COLO829 (cell line): ENCODE measurements around the gene GRHPR.
A peak's percentile ranks its signal among the peaks of the same experiment; 100 is the strongest.
"Not testable (repeated sequence)": the region's sequence is repeated elsewhere in the genome, so short reads cannot be mapped to it uniquely, and the experiment has no call there.

ENCODE experiments used
- DNase-seq: peaks from one replicate; pipeline ENCODE4 v3.0.0; 2012; ENCODE audit warnings: low spot score

Gene GRHPR

DNA sequence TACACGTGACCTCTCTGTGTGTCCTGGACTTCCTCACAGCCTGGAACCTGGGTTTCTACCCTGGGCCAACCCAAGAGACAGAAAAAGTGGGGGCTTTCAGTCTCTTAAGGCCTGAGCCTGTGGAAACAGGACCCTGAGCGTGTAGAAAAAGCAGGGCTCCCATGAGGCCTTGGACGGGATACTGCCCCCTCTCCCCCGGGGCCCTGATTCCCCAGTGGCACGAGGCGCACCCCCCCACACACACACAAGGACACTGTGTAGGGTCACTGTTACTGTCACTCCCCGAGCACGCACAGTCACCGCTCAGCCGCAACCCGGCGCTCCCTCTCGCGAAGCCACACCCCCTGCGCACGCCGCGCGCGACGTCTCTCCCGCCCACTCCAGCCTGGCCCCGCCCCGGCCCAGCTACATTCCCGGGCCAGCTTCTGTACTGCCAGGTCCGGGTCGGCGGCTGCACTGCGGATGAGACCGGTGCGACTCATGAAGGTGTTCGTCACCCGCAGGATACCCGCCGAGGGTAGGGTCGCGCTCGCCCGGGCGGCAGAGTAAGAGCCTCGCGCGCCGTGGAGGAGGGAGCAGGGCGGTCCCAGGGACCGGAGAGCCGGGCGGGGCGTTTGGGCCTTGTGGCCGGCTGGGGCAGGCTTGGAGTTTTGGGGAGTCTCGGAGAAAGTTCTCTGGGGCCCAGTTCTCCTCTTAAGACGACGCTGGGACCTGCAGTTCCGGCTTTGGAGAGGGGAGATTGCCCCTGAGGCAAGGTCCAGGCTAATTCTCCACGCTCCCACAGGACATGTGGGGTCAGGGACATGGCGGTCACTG, at the start of gene GRHPR:
Gene GRHPR, plus strand, starts transcription at position 408 of the 816 bp plus-strand sequence. Its CDS starts 55 bp downstream, at position 463.
- DNase-seq, result peak; percentile 81

DNA sequence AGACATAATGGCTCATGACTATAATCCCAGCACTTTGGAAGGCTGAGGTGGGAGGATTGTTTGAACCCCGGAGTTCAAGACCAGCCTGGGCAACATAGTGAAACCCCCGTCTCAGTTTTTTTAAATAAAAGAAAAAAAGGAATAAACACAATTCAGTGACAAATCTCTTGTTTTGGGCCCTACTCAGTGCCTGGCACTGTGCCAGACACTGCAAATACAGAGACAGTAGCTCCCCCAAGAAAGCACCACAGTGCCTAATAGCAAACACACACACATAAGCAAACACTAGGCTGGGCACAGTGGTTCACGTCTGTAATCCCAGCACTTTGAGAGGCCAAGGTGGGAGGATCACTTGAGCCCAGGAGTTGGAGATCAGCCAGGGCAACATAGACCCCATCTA, 49.7 kb upstream of the GRHPR start:
- no peak for DNase-seq

GRCh38 chr9:37373621-37374020, 48.9 kb upstream of the GRHPR start:
- DNase-seq, result no peak

- DNase-seq, result no peak
Measured at GRCh38 chr9:37374892-37375291, 47.6 kb upstream of the GRHPR start.

GRCh38 chr9:37377688-37378612, 44.5 kb upstream of the GRHPR start:
- no peak for DNase-seq

GRCh38 chr9:37378613-37379004, 43.9 kb upstream of the GRHPR start:
- no peak for DNase-seq

DNA sequence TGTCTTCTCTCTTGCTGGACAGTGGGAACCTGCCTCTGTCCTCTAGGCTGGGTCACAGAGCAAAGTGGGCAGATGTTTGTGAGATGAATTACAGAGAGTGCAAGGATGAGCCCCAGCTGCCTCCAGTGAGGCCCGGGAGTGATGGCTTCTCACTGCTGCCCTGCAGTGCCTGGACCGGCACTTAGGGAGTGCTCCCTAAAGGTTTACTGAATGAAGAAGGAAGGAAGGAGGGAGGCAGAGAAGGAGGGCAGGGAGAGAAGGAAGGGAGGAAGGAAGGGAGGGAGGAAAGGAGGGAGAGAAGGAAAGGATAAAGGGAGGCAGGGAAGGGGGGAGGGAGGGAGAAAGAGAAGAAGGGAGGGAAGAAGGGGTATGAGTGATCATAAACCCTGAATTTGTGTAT, 42.7 kb upstream of the GRHPR start:
- no peak for DNase-seq

- DNase-seq, result no peak
Measured at GRCh38 chr9:37380570-37380969, 41.9 kb upstream of the GRHPR start.

DNA sequence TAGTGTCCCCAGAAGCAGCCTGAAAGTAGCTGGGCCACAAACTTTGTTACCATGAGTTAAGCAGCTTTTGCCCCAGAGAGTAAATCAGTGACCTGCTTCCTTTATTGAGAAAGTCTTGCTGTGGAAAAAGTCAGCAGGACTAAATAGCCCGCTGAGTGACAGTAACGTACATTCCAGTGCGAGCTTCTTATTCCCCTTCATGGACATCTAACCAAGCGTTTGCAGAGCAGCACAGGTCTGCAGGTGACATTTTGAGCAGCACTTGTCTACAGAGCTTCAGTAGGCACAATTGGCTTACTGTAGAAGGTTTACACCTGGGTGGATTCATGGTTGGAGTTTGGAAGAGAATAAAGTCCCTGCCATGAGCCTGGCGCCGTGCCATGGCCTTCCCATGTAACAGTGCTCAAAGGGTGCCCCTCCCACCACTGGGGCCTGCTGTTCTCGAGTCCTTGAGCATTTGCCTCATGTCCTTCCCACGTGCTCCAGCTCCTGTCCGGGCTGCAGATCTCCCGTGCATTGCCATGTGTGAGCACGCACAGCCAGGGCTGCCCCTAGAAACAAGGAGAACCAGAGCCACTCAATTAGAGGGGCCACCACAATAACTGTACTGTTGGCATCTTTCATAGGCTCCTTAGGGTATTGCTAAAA, 41.3 kb upstream of the GRHPR start:
- no peak for DNase-seq

DNA sequence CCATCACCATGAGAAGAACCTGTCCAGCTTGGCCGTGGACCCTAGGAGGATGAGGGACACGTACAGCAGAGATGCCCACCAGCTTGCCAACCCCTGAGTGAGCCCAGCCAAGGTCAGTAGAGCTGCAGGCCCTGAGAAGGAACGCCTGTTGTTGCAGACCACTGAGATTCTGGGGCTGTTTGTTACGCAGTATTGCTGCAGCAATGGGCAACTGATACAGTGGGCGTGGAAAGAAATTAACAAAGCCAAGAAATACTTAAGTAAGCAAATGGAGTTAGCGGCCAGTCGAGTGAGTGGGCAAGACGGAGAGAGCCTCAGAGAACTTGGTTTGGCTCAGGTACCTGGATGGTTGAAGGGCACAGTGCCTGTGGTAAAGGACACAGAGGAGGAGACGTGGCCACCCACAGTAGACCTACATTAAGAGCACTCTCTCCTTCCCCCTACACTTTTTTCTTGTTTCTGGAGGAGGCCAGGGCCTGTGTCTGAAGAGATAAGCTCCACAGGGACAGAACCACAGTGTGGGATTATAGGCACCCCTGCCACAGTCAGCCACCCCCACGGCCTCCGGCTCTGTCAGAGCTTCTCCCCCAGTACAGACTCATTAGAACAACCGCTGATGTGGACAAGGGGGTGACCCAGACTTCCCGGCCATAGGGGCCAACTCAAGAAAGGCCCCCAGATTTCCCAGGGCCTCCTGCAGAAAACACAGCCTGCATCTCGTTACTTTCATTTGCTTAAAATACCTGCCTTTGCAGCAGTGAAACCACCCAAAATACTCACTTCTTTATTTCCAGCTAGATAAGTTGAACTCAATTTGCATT, 40.1 kb upstream of the GRHPR start:
- no peak for DNase-seq

- DNase-seq, result no peak
Measured at GRCh38 chr9:37382982-37383357, 39.5 kb upstream of the GRHPR start.

DNA sequence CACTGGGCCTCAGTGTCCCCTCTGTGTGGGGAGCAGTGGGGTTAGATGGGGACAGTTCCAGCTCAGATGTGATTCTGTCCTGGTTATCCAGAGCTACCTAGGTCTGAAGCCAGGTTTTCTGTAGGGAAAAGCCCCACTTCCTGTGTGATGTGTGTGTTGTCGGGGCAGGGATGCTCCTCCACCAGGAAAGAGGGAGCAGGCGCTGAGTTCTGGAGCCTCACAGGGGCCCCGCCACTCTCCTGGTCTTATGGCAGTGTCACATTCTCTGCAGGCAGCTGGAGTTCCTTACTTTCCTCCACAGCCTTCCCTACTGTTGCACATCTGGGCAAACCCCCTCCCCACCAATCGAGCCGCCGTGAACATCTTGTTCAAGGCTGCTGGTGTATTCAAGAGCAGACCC, 39.1 kb upstream of the GRHPR start:
- DNase-seq, result no peak

DNA sequence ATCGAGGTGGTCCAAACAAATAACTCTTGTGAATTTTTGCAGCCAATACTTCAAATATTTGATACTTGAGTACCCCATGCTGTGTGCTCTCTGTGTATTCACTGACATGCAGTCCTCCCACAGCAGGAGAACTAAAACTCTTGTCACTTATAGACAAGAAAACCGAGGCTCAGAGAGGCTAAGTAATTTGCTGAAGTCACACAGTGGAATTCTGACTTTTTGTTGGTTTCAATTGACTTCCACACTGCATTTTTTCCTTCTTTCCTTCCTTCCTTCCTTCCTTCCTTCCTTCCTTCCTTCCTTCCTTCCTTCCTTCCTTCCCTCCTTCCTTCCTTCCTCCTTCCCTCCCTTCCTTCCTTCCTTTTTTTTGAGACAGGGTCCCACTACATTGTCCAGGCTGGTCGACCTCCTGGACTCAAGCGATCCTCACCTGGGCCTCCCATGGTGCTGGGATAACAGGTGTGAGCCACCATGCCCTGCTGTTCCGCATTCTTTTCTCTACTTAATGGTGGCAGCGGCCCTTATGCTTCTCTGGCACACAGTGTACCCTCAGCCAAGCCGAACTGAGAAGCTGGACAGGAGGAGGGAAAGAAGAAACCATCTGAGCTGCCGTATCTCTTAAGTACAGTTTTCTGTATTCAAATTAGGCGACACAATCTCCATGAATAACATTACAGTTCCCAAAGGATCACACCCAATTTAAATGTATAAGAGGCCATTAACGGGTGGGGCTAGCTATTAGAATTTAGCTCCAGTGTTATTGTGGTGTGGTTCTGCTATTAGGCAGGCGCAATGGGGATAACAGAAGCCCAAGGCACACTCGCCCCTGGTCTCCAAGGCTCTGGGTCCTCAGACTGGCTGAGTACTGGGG, 38.4 kb upstream of the GRHPR start:
- no peak for DNase-seq

DNA sequence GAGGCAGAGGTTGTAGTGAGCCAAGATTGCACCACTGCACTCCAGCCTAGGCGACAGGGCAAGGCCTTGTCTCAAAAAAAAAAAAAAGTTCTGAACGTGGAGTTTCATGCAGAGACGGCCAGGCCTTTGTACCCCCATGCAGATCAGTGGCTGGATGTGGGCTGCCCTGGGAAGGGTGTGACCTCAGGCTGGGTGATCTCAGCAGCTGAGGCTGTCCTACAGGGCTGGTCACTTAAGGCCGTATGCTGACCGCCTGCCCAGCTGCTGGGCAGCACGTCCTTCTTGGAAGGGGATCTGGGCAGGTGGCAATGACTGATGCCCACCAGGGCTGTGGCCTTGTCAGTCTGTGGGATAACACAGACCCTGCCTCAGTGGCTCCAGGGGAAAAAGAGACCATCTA, 37.2 kb upstream of the GRHPR start:
- DNase-seq, result no peak

GRCh38 chr9:37386988-37387387, 35.5 kb upstream of the GRHPR start:
- DNase-seq, result no peak

DNA sequence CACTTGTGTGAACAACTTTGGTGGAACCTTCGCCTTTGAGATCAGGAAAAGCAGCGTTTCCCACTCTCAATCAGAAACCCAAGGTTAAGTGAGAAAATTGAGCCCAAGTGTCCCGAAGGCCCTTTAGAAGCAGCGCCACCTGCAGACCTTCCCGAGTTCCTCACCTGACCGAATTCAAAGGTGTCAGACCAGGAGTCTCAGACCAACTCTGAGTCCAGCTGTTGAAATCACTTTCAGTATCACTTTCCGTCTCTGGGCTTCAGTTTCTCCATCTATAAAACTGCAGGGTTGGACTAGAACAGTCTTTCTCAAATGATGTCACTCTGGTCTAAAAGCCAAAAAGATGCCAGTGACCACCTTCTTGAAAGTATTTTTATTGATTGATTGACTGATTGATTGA, 31.7 kb upstream of the GRHPR start:
- DNase-seq, result no peak

DNA sequence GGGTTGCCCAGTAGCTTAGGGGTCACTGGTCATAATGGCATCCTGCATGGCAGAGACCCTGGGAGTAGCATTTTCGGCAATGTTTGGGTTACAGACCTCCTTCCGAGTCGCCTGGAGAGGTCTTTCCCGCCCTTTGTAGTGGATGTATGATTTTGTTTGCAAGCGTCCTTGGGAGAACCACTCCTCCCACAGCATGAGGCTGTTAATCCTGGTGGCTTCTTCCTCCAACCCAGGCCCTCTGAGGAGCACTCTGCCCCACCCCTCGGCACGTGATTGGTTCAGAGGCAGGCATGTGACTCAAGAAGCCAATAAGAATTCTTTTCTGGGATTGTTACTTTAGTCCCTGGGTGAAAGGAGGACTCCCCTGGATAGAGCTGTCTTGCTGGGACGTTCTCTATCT, 30.2 kb upstream of the GRHPR start:
- no peak for DNase-seq

DNA sequence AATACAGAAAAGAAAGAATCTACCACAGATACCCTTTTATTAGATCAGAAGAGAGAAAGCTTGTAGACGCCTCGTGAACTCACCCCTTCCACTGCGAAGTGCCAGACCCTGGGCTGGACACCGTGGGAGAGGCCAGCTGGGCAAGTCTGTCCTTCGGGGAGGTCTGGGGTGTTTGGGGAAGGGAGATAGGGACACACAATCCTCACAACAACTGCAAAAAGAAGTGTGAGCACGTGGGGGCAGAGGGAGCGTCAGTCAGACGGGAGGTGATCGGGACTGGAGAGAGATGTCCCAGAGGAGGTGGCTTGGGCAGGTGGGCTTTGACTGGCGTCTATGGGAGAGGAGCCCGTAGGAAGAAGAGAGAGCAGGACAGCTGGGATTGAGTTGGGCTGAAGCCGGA, 27.3 kb upstream of the GRHPR start:
- no peak for DNase-seq

DNA sequence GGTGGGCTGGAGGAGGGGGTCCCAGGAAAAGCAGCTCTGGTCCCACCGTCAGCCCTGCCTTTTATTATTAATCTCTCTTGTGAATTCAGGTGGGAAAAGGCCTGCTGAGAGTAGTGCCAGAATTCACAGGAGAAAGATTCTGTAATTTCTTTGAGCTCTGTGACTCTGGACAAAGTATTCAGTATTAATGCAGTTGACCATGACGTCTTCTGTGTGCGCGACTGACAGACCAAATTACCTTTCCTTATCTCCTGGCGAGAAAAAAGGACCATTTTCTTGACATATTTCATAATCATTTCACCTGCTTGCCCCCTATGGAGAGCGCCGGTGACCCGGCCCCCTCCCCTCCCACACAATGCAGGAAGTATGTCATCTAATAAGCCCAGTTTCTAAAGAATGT, 26.8 kb upstream of the GRHPR start:
- no peak for DNase-seq

- not testable (repeated sequence) for DNase-seq
Measured at GRCh38 chr9:37397948-37398347, 24.5 kb upstream of the GRHPR start.
